Activated naive CD8-positive, alpha-beta T cell treated with anti-CD3 and anti-CD28 coated beads, Interleukin-2, amount 50 U/mL, for 24 hours (primary cell): Measurements from ENCODE around the gene NLRP5.
"Not testable (repeated sequence)": the region's sequence is repeated elsewhere in the genome, so short reads cannot be mapped to it uniquely, and the experiment has no call there.

Experiments used
- ATAC-seq: fragments of 150-1000 bp; cut with Tn5 transposase; one replicate; pipeline ENCODE4 v1.10.0; 2021
- DNase-seq: peaks from one replicate; pipeline ENCODE4 v3.0.0; 2021
- H3K27ac Mint-ChIP-seq: one replicate; pipeline ENCODE4 v1.8.0; 2021; ENCODE audit warnings: mild to moderate bottlenecking, mixed read lengths
- H3K27me3 Mint-ChIP-seq: one replicate; pipeline ENCODE4 v1.8.0; 2021; ENCODE audit warnings: mixed read lengths
- H3K36me3 Mint-ChIP-seq: one replicate; pipeline ENCODE4 v1.8.0; 2021; ENCODE audit warnings: low read depth, mixed read lengths
- H3K4me1 Mint-ChIP-seq: one replicate; pipeline ENCODE4 v1.8.0; 2021; ENCODE audit warnings: mixed read lengths
- H3K4me3 Mint-ChIP-seq: one replicate; pipeline ENCODE4 v1.8.0; 2021; ENCODE audit warnings: mild to moderate bottlenecking, moderate library complexity, mixed read lengths
- H3K9me3 Mint-ChIP-seq: one replicate; pipeline ENCODE4 v1.8.0; 2021; ENCODE audit warnings: mixed read lengths

NLRP5 gene

DNA sequence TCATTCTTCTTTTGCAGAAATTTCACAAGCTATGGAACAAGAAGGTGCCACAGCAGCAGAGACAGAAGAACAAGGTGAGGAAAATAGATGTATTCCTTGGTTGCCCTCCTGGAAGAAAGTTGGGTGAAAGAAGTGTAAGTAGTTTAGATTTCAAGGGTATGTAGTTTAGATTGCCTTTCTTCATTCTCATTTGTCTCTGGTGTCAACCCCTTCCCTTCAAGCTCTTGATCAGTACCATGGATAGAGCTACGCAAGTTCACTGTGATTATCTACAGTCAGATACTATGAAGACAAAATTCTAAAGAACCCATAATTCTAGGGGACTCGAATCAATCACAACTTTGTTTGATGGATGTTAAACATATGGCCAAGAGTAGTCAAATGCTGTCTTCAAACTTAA is 32.8 kb downstream of the NLRP5 start:
- not testable (repeated sequence) for H3K4me1 Mint-ChIP-seq, ATAC-seq, H3K36me3 Mint-ChIP-seq, H3K27ac Mint-ChIP-seq, DNase-seq, H3K4me3 Mint-ChIP-seq, H3K27me3 Mint-ChIP-seq
- H3K9me3 Mint-ChIP-seq: peaks cover 35% of the 10 kb centered on the region

- H3K36me3 Mint-ChIP-seq, DNase-seq, H3K4me3 Mint-ChIP-seq, H3K4me1 Mint-ChIP-seq, H3K27me3 Mint-ChIP-seq, H3K27ac Mint-ChIP-seq, ATAC-seq: not testable (repeated sequence)
- H3K9me3 Mint-ChIP-seq: peaks cover 28% of the 10 kb centered on the region
Observed at GRCh38 chr19:56020355-56020975, 33.9 kb downstream of the NLRP5 start.

- no peak for DNase-seq
- no peaks in the 10 kb centered on the region for H3K4me1 Mint-ChIP-seq
- H3K27me3 Mint-ChIP-seq: no peaks in the 10 kb centered on the region
- no peak overlapping the region for H3K27ac Mint-ChIP-seq
- H3K4me3 Mint-ChIP-seq: no peak overlapping the region
- peaks cover 4% of the 10 kb centered on the region for H3K9me3 Mint-ChIP-seq
- ATAC-seq: no peak
- H3K36me3 Mint-ChIP-seq: no peaks in the 10 kb centered on the region
Observed at GRCh38 chr19:56026769-56027168, 40.2 kb downstream of the NLRP5 start.

- DNase-seq (no peak), ATAC-seq (no peak)
- Mint-ChIP-seq H3K9me3 (peaks cover 6% of the 10 kb centered on the region), H3K27ac (no peak overlapping the region), H3K4me1 (no peaks in the 10 kb centered on the region), H3K36me3 (no peaks in the 10 kb centered on the region), H3K4me3 (no peak overlapping the region), H3K27me3 (peaks cover 12% of the 10 kb centered on the region)
Observed at GRCh38 chr19:56053596-56053995, 67.0 kb downstream of the NLRP5 start.

GRCh38 chr19:56066152-56067023 is 79.8 kb downstream of the NLRP5 start:
- peak overlapping the region; percentile 29 for H3K4me3 Mint-ChIP-seq
- H3K27me3 Mint-ChIP-seq: peaks cover 31% of the 10 kb centered on the region
- no peak overlapping the region for H3K27ac Mint-ChIP-seq
- peak; percentile 68 for ATAC-seq
- H3K4me1 Mint-ChIP-seq: peaks cover 4% of the 10 kb centered on the region
- peak; percentile 69 for DNase-seq
- H3K36me3 Mint-ChIP-seq: no peaks in the 10 kb centered on the region
- no peaks in the 10 kb centered on the region for H3K9me3 Mint-ChIP-seq

- ATAC-seq: no peak
- H3K27ac Mint-ChIP-seq: no peak overlapping the region
- peaks cover 13% of the 10 kb centered on the region for H3K27me3 Mint-ChIP-seq
- DNase-seq: no peak
- H3K4me3 Mint-ChIP-seq: no peak overlapping the region
- H3K4me1 Mint-ChIP-seq: peaks cover 4% of the 10 kb centered on the region
- no peaks in the 10 kb centered on the region for H3K36me3 Mint-ChIP-seq
- no peaks in the 10 kb centered on the region for H3K9me3 Mint-ChIP-seq
Observed at GRCh38 chr19:56069642-56070041, 83.1 kb downstream of the NLRP5 start.

GRCh38 chr19:56071151-56071550 is 84.6 kb downstream of the NLRP5 start:
- ATAC-seq: no peak
- peaks cover 2% of the 10 kb centered on the region for H3K27me3 Mint-ChIP-seq
- peaks cover 4% of the 10 kb centered on the region for H3K4me1 Mint-ChIP-seq
- DNase-seq: no peak
- no peaks in the 10 kb centered on the region for H3K36me3 Mint-ChIP-seq
- no peak overlapping the region for H3K27ac Mint-ChIP-seq
- no peaks in the 10 kb centered on the region for H3K9me3 Mint-ChIP-seq
- H3K4me3 Mint-ChIP-seq: no peak overlapping the region

GRCh38 chr19:56076498-56076897 is 89.9 kb downstream of the NLRP5 start:
- Mint-ChIP-seq H3K4me3 (no peak overlapping the region), H3K9me3 (no peaks in the 10 kb centered on the region), H3K36me3 (no peaks in the 10 kb centered on the region), H3K4me1 (peaks cover 9% of the 10 kb centered on the region), H3K27me3 (peaks cover 9% of the 10 kb centered on the region), H3K27ac (no peak overlapping the region)
- DNase-seq: peak; percentile 65
- no peak for ATAC-seq

DNA sequence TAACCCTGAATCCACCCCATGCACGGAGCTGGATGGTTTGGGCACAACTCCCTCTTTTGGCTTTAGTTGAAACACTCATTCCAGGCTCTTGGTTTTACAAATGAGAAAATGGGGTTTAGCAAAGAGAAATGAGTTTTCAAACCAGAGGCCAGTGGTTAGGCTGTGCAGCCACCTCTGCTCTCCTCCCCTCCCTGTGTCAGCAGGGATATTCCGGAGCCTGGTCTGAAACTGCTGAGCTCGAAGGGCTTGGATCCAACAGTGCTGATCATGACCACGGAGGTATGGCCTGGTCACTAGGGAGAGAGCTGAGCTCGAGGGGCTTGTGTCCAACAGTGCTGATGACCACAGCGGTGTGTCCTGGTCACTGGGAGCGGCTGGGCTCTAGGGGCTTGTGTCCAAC is 93.0 kb downstream of the NLRP5 start:
- H3K4me3 Mint-ChIP-seq: no peak overlapping the region
- no peak for DNase-seq
- H3K27ac Mint-ChIP-seq: no peak overlapping the region
- no peak for ATAC-seq
- peaks cover 10% of the 10 kb centered on the region for H3K4me1 Mint-ChIP-seq
- no peaks in the 10 kb centered on the region for H3K36me3 Mint-ChIP-seq
- no peaks in the 10 kb centered on the region for H3K9me3 Mint-ChIP-seq
- peaks cover 12% of the 10 kb centered on the region for H3K27me3 Mint-ChIP-seq

- ATAC-seq (peak; percentile 73), DNase-seq (peak; percentile 82)
- no peaks in the 10 kb centered on the region for H3K9me3 Mint-ChIP-seq
- H3K36me3 Mint-ChIP-seq: no peaks in the 10 kb centered on the region
- H3K27me3 Mint-ChIP-seq: peaks cover 12% of the 10 kb centered on the region
- peak overlapping the region; percentile 35 for H3K27ac Mint-ChIP-seq
- H3K4me1 Mint-ChIP-seq: peaks cover 10% of the 10 kb centered on the region
- H3K4me3 Mint-ChIP-seq: peak overlapping the region; percentile 67
Observed at GRCh38 chr19:56080669-56081401, 94.3 kb downstream of the NLRP5 start.

DNA sequence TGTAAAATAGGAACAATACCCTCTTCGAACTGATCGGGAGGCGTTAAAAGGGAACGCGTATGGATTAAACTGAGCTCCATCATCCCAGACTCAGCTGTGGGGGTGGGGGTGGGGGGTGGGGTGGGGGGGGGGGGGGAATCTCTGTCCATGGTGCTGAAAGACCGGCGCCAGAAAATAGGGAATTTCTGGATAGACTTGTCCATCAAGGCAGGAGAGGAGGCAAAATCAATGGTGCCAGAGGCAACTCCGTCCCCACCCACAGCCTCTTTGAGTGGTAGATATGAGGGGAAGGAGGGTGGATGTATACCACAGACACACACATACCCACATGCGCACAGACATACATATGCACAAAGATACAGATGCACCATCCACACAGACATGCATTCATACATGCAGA is 97.1 kb downstream of the NLRP5 start:
- ATAC-seq (no peak), DNase-seq (no peak)
- Mint-ChIP-seq H3K4me1 (peaks cover 10% of the 10 kb centered on the region), H3K27ac (no peak overlapping the region), H3K9me3 (no peaks in the 10 kb centered on the region), H3K4me3 (no peak overlapping the region), H3K27me3 (peaks cover 12% of the 10 kb centered on the region), H3K36me3 (no peaks in the 10 kb centered on the region)

GRCh38 chr19:56084835-56085536 is 98.4 kb downstream of the NLRP5 start:
- no peak overlapping the region for H3K27ac Mint-ChIP-seq

GRCh38 chr19:56085571-56086275 is 99.1 kb downstream of the NLRP5 start:
- Mint-ChIP-seq H3K27ac (no peak overlapping the region), H3K27me3 (peaks cover 11% of the 10 kb centered on the region), H3K9me3 (no peaks in the 10 kb centered on the region), H3K4me3 (no peak overlapping the region), H3K4me1 (peaks cover 9% of the 10 kb centered on the region), H3K36me3 (peaks cover 2% of the 10 kb centered on the region)
- no peak for DNase-seq
- peak; percentile 18 for ATAC-seq

More at GRCh38 chr19:56084835-56085536, 98.4 kb downstream of the NLRP5 start:
- H3K4me3 Mint-ChIP-seq: no peak overlapping the region
- no peak for ATAC-seq
- no peak for DNase-seq
- peaks cover 12% of the 10 kb centered on the region for H3K27me3 Mint-ChIP-seq
- peaks cover under 1% of the 10 kb centered on the region for H3K36me3 Mint-ChIP-seq
- no peaks in the 10 kb centered on the region for H3K9me3 Mint-ChIP-seq
- peaks cover 10% of the 10 kb centered on the region for H3K4me1 Mint-ChIP-seq
